IPS DF 4.7 (cell line): ENCODE results near the gene MXI1.
"Not testable (repeated sequence)": the region's sequence is repeated elsewhere in the genome, so short reads cannot be mapped to it uniquely, and the experiment has no call there.

ENCODE experiments used
- DNase-seq: peaks from one replicate; pipeline ENCODE4 v3.0.0-alpha.2; 2013; ENCODE audit warnings: low spot score; ENCODE audit errors: extremely low read depth

The MXI1 gene

GRCh38 chr10:110239892-110240291 is 32.5 kb downstream of the MXI1 start:
- DNase-seq, result no peak

GRCh38 chr10:110241407-110241806 is 34.0 kb downstream of the MXI1 start:
- DNase-seq, result no peak

DNA sequence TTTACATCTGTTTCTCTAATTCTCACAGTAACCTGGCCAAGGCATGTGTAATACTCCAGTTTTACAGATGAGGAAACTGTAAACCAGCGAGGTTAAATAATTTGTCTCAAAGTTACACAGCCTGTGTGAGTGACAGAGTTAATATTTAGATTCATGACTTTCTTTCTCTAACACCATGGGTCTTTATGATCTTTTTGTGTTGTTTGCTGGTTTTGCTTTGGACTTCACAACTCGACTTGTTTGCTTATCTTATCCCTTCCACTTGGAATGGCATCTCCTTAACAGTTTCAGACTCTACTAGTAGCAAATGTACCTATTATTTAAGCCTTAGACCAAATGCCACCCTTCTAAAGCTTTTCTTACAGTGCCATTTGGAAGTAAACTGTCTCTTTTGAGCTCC is 34.4 kb downstream of the MXI1 start:
- no peak for DNase-seq

- no peak for DNase-seq
Observed at GRCh38 chr10:110242511-110242910, 35.1 kb downstream of the MXI1 start.

DNA sequence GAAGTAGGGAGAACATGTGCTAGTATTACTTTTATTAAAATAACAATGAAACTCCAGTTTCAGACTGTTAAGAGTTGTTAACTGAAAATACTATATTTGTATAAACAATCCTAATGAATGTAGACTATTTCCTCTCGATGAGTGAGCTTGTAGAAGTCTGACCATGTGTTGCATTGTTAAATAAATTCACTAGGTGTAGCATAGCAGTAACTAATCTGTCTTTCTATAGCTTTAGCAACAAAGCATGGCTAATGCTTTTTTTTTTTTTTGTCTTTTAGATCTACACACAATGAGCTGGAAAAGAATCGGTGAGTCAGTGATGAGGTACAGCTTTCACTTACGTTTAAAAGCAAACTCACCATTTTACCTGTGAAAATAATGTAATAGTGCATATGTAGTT is 37.1 kb downstream of the MXI1 start:
- DNase-seq, result no peak

GRCh38 chr10:110247833-110248232 is 40.4 kb downstream of the MXI1 start:
- not testable (repeated sequence) for DNase-seq

DNA sequence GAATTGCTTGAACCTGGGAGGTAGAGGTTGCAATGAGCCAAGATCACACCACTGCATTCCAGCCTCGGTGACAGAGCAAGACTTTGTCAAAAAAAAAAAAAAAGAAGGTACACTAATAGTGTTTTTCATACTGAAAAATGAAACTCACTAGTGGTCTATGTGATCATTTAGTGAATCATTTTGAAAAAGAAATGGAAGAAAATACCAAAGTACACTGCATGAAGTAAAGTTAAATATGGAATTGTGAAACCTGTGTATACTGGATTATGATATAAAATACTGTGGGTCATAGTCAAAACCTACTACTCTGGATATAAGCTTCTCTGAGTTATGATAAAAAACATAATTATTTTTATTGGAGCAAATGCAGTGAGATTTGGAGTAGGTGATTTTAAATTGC is 42.1 kb downstream of the MXI1 start:
- not testable (repeated sequence) for DNase-seq

GRCh38 chr10:110251392-110251791 is 44.0 kb downstream of the MXI1 start:
- not testable (repeated sequence) for DNase-seq

DNA sequence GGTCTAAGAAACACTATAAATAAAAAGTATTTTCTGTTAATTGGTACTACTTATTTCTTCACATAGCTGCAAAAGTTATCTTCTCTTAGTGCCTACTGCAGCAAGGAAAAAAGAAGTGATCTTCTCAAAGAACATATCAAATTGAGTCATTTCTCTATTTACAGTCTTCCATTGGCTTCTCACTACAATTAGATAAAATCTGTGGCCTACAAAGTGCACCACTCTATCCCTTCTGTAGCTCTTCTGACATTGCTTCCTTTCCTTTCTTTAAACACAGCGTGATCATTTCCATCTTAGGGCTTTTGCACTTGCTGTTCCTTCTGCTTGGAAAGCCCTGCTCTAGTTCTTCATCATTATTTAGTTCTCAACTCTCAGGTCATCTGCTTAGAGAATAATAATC is 44.7 kb downstream of the MXI1 start:
- no peak for DNase-seq

DNA sequence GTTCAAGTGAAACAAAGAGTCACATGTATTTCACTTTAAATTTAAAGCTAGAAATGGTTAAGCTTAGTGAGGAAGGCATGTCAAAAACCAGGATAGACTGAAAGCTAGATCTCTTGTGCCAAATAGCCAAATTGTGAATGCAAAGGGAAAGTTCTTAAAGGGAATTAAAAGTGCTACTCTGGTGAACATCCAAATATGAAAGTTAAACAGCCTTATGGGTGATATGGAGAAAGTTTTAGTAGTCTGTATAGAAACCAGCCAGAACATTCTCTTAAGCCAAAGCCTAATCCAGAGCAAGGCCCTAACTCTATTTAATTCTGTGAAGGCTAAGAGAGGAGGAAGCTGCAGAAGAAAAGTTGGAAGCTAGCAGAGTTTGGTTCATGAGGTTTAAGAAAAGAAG is 47.1 kb downstream of the MXI1 start:
- no peak for DNase-seq

GRCh38 chr10:110258542-110258941 is 51.1 kb downstream of the MXI1 start:
- no peak for DNase-seq

GRCh38 chr10:110259317-110259716 is 51.9 kb downstream of the MXI1 start:
- no peak for DNase-seq

DNA sequence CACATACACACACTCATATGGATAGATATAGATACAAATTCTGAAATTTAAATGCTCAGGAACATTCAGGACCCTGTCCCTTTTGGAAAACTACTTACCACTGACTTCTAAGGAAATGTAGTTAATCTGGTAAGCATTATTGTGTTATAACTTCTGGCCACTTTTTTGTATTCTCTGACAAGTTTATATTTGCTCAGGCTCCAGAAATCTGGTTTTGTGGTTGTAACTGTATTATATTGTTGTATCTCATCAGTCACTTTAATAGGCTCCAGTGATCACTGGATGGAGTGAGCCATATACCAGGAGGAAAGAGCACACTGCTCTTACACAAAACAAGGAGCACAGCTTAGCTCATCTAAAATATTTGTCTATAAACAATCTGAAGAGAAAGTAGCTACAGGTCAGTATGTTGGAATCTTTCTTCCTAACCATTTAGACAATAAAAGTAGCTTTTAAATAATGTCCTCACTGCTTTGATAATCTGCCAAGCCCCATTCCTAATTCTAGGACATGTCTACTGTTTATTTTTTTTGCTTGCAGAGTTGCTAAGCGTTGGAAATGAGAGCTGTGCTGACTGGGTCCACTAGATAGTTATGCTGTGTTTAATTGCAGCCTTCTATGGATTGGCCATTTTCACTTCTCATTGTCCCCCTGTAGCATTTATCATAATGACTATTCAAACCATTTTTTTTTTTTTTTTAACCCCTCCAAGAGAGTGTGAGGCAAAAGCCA is 53.5 kb downstream of the MXI1 start:
- no peak for DNase-seq

DNA sequence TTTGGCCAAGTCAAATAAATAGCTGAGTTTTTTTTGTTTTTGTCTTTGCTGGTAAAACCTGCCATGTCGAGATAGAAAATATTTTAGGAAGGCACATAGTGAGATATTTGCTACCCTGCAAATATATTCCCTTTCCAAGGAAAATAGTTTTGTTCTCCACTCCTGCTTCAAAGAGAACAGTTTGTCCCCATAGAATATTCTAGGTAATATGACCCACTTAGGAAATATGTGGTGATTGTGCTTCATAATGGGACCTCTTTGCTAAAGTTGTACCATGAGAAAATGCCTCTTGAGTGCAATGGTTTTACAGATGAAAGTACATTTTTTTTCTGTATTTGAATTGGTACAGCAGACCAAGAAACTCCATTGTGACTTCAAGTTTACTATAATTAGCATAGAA is 55.8 kb downstream of the MXI1 start:
- DNase-seq, result no peak

- DNase-seq, result no peak
Observed at GRCh38 chr10:110265573-110266193, 58.3 kb downstream of the MXI1 start.

DNA sequence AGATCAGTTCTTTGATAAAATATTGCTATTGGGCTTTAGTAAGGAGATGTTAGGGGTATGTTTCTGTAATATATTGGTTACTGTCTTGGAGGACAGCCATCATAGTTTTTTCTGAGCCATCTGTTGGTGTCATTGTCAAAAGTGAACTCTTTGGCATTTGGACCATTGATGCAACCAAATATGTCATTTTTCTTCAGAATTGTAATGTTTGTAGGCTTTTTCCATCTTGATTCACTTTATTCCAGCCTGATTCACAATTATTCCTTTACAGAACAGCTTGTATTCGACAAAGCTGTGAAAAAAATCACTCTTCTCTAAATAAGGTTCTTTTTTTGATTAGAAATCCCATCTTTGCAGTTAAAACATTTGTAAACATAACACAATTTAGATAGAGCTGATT is 59.9 kb downstream of the MXI1 start:
- DNase-seq, result no peak

DNA sequence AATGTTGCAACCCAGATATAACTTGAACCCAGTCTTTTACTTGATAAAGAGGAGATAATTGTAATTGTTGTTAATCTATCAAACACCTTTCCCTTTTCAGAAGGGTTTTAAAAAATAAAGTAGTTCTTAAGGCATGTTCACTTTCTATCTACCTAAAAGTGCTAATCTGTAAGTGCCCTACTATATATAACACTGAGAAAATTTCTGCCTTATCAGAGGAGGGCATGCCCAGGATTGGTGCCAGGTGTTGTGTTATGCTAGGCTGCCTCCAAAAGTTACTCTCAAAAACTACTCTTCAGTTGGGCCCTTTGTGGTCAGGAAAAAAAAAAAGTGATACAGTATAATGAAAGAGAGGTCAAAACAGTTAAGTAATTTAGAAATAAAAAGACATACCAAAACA is 61.0 kb downstream of the MXI1 start:
- no peak for DNase-seq

DNA sequence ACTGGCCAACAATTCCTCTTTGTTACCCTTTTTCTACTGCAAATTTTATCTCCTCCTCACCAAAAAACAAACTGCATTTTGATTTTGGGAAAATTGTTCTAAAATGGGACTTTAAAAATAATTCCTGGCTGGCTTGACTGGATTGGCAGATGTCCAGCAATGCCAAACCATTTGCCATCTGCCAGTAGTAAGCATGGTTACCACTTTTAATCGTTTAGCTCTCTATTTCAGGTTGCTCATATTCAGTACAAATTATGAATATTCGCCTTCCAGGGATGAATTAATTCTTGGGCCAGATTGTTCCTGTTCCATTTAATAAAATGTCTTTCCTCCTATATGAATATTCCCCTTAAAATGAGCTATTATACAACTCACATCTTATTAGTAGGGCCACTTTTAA is 61.6 kb downstream of the MXI1 start:
- DNase-seq, result no peak

DNA sequence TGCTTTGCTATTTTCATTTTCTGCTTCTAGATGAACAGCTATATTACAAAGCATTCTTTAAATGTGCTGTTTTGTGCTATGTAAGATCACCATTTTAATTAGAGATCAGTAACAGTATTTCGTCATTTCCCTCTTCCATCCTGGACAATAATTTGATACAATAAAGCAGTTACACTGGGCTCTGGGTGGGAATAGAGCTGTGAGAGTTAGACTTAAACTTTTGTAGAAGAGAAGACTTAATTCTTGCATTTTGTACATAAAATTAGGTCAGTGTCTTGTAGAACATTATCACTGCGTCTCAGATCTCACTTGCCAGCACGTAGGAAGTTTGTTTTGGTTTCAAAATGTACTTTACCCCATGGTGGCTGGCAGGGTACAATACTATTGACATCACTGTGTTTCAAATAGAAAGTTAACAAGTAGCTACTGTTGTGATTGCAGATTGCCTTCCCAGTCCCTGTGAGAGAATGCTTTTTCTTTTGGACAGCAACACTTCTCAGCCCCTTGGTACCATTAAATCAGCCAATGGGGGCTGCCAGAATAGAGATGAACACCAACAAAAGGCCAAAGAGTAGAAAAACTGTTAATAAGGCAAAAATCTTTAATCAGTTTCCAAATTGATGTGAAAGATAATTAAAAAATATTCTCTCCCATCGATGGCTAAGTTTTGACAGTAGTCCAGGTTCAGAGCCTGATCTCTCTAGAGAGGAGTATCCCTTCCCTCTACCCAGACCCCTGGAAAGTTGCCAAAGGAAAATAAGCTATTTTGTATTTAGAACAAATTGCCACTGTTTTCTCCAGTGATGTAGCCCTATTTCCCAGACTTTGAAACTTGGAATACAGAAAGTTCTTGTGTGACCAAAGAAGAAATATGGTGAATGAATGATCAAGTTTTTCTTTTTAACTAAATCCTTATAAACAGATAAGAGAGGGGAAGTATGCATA is 62.2 kb downstream of the MXI1 start:
- no peak for DNase-seq

DNA sequence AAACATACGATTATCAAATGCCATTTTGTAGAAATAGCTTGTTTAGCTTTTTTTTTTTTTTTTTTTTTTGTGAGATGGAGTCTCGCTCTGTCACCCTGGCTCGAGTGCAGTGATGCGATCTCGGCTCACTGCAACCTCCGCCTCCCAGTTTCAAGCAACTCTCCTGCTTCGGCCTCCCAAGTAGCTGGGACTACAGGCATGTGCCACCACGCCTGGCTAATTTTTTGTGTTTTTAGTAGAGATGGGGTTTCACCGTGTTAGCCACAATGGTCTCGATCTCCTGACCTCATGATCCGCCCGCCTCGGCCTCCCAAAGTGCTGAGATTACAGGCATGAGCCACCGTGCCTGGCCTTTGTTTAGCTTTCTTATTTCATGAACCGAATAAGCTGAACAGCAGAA is 65.6 kb downstream of the MXI1 start:
- not testable (repeated sequence) for DNase-seq

- no peak for DNase-seq
Observed at GRCh38 chr10:110273474-110273873, 66.1 kb downstream of the MXI1 start.

GRCh38 chr10:110274072-110274627 is 66.7 kb downstream of the MXI1 start:
- no peak for DNase-seq
